Activated naive CD8-positive, alpha-beta T cell treated with anti-CD3 and anti-CD28 coated beads for 36 hours (primary cell): ENCODE results near the gene PSMG3. TPM values are rescaled to one million over a fixed set of nuclear protein-coding genes. Genes with fewer than 3 reads are reported as not detected.
"Not testable (repeated sequence)": the region's sequence is repeated elsewhere in the genome, so short reads cannot be mapped to it uniquely, and the experiment has no call there.

Experiments used
- DNase-seq: peaks from one replicate; pipeline ENCODE4 v3.0.0; 2021
- H3K27ac Mint-ChIP-seq: one replicate; pipeline ENCODE4 v1.8.0; 2022; ENCODE audit warnings: mild to moderate bottlenecking, moderate library complexity, mixed read lengths
- H3K27me3 Mint-ChIP-seq: one replicate; pipeline ENCODE4 v1.8.0; 2022; ENCODE audit warnings: mild to moderate bottlenecking, mixed read lengths
- H3K36me3 Mint-ChIP-seq: one replicate; pipeline ENCODE4 v1.8.0; 2021; ENCODE audit warnings: mild to moderate bottlenecking, mixed read lengths
- H3K4me1 Mint-ChIP-seq: one replicate; pipeline ENCODE4 v1.8.0; 2021; ENCODE audit warnings: mixed read lengths
- H3K4me3 Mint-ChIP-seq: one replicate; pipeline ENCODE4 v1.8.0; 2022; ENCODE audit warnings: mild to moderate bottlenecking, moderate library complexity, mixed read lengths
- H3K9me3 Mint-ChIP-seq: one replicate; pipeline ENCODE4 v1.8.0; 2022; ENCODE audit warnings: mixed read lengths
- total RNA-seq, 2 experiments: library from RNA; stranded (reverse); gene quantifications; one replicate each; pipeline ENCODE4 v1.2.3, GENCODE V29; 2021

Gene PSMG3
- total RNA-seq, 2 experiments from 2014 or later = 55.1 to 57.0 TPM

GRCh38 chr7:1591396-1591795, 21.6 kb upstream of the PSMG3 start:
- H3K9me3 Mint-ChIP-seq = peaks cover 3% of the 10 kb centered on the region
- H3K36me3 Mint-ChIP-seq = no peaks in the 10 kb centered on the region
- peak overlapping the region; percentile 62 for H3K4me3 Mint-ChIP-seq
- H3K4me1 Mint-ChIP-seq = peaks cover 19% of the 10 kb centered on the region
- H3K27ac Mint-ChIP-seq = no peak overlapping the region
- no peak for DNase-seq
- H3K27me3 Mint-ChIP-seq = peaks cover 29% of the 10 kb centered on the region

GRCh38 chr7:1590887-1591286, 21.1 kb upstream of the PSMG3 start:
- Mint-ChIP-seq H3K36me3 (no peaks in the 10 kb centered on the region), H3K27ac (no peak overlapping the region), H3K9me3 (peaks cover 3% of the 10 kb centered on the region), H3K27me3 (peaks cover 29% of the 10 kb centered on the region), H3K4me1 (peaks cover 19% of the 10 kb centered on the region), H3K4me3 (no peak overlapping the region)
- DNase-seq = no peak

DNA sequence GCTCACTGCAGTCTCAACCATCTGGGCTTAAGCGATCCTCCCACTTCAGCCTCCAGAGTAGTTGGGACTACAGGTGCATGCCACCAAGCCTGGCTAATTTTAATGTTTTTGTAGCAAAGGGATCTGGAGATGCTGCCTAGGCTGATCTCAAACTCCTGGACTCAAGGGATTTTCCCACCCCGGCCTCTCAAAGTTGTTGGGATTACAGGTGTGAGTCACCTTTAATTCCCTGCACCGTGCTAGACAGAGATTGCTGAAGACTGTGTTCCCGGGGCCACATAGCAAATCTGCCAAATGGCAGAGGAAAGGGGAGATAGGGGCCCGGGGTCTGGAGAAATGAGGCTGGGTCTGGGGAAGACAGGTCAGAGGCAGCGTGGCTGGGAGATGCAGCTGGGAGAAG, 20.6 kb upstream of the PSMG3 start:
- no peak for DNase-seq
- Mint-ChIP-seq H3K9me3 (peaks cover 3% of the 10 kb centered on the region), H3K36me3 (no peaks in the 10 kb centered on the region), H3K27ac (no peak overlapping the region), H3K27me3 (peaks cover 29% of the 10 kb centered on the region), H3K4me1 (peaks cover 19% of the 10 kb centered on the region), H3K4me3 (no peak overlapping the region)

DNA sequence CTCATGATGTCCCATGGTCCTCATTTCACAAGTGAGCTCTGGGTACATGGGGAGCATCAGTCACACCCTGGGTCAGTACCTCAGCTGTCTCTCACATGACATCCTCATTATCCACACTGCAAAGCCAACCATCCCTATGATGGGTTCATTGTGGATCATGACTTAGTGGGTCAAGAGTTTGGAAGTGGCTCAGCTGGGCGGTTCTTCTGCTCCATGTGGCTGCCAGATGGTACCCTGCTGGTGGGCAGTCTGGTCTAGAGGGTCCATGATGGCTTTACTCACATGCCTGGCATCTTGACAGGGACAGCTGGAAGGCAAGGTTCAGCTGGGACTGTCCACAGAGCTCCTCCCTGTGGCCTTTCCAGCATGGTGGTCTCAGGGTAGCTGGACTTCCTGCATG, 19.1 kb upstream of the PSMG3 start:
- no peaks in the 10 kb centered on the region for H3K36me3 Mint-ChIP-seq
- DNase-seq = no peak
- peaks cover 3% of the 10 kb centered on the region for H3K9me3 Mint-ChIP-seq
- H3K27me3 Mint-ChIP-seq = peaks cover 29% of the 10 kb centered on the region
- no peak overlapping the region for H3K4me3 Mint-ChIP-seq
- H3K27ac Mint-ChIP-seq = no peak overlapping the region
- H3K4me1 Mint-ChIP-seq = peaks cover 19% of the 10 kb centered on the region

DNA sequence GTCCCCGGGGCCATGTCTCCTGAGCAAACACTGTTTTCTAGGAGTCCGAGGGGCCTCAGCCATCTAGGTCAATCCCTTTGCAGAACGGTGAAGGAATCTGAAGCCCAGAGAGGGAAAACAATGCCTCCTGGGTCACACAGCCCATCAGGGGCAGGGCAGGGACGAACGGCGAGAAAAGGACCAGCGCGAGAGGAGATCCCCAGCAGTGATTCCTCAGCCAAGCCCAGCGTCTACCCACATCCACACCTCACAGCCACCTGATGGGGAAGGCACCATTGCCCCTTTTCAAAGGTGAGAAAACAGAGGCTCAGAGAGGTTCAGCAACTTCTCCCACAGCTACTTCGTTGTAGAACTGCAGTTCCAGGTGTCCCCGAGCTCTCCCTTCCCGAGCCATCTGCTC, 17.9 kb upstream of the PSMG3 start:
- H3K27ac Mint-ChIP-seq = no peak overlapping the region
- H3K27me3 Mint-ChIP-seq = peaks cover 25% of the 10 kb centered on the region
- H3K9me3 Mint-ChIP-seq = peaks cover 3% of the 10 kb centered on the region
- H3K4me3 Mint-ChIP-seq = no peak overlapping the region
- no peaks in the 10 kb centered on the region for H3K36me3 Mint-ChIP-seq
- H3K4me1 Mint-ChIP-seq = peaks cover 16% of the 10 kb centered on the region
- DNase-seq = no peak

DNA sequence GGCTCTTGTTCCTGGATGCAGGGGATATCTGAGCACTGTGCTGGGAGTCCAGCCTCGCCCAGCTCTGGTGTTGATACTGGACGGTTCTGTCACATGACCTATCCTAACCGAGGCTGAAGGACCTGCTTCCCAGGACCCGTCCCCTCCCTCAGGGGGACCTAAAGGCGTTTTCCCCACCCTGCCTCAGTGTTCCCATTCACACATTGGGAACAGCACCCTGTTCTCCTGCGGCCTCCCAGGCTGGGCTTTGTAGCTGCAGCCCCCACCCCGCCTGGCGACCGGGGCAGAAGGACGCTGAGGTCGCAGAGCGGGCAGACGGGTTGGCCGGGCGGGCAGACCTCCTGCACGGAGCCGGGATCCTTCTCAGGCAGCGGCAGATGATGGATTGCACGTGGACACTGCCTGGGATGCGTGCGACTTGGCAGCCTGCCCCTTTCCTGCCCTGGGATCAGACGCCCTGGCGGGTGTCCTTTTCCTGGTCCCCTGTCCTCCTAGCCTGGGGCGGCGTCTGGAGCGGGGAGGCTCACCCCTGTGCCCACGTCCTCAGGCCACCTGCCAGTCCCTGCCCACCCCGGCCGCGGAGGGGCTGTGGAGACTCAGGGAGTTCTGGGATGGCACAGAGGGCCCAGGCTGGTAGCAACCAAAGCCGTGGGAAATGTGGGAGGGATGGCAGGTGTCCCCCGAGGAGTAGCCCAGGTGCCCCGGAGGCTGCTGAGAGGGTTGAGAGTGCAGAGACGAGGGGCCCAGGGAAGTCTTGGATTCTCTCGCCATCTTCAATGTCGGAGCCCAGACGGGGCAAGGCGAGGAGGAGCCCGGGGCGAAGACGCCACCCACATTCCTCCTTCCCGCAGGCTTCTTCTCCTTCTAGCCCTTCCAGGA, 17.2 kb upstream of the PSMG3 start:
- Mint-ChIP-seq H3K4me3 (no peak overlapping the region), H3K4me1 (peaks cover 9% of the 10 kb centered on the region), H3K9me3 (peaks cover 3% of the 10 kb centered on the region), H3K36me3 (no peaks in the 10 kb centered on the region), H3K27me3 (peaks cover 20% of the 10 kb centered on the region), H3K27ac (no peak overlapping the region)
- no peak for DNase-seq

GRCh38 chr7:1586126-1586826, 16.4 kb upstream of the PSMG3 start:
- Mint-ChIP-seq H3K36me3 (no peaks in the 10 kb centered on the region), H3K27me3 (peaks cover 12% of the 10 kb centered on the region), H3K4me1 (peaks cover 2% of the 10 kb centered on the region), H3K9me3 (peaks cover 3% of the 10 kb centered on the region), H3K27ac (no peak overlapping the region), H3K4me3 (no peak overlapping the region)
- DNase-seq = no peak

- no peak overlapping the region for H3K27ac Mint-ChIP-seq
- H3K36me3 Mint-ChIP-seq = no peaks in the 10 kb centered on the region
- H3K27me3 Mint-ChIP-seq = peaks cover 3% of the 10 kb centered on the region
- H3K9me3 Mint-ChIP-seq = peaks cover 3% of the 10 kb centered on the region
- H3K4me1 Mint-ChIP-seq = no peaks in the 10 kb centered on the region
- no peak overlapping the region for H3K4me3 Mint-ChIP-seq
- DNase-seq = no peak
These were observed 15.5 kb upstream of the PSMG3 start for GRCh38 chr7:1585142-1585981.

- Mint-ChIP-seq H3K36me3 (no peaks in the 10 kb centered on the region), H3K4me3 (no peak overlapping the region), H3K9me3 (peaks cover 3% of the 10 kb centered on the region), H3K27ac (no peak overlapping the region), H3K27me3 (no peaks in the 10 kb centered on the region), H3K4me1 (peaks cover 3% of the 10 kb centered on the region)
- no peak for DNase-seq
These were observed 14.9 kb upstream of the PSMG3 start for GRCh38 chr7:1584700-1585099.

- not testable (repeated sequence) for H3K9me3 Mint-ChIP-seq, H3K27me3 Mint-ChIP-seq, DNase-seq, H3K4me1 Mint-ChIP-seq, H3K4me3 Mint-ChIP-seq, H3K36me3 Mint-ChIP-seq, H3K27ac Mint-ChIP-seq
These were observed 13.6 kb upstream of the PSMG3 start for GRCh38 chr7:1583241-1583930.

GRCh38 chr7:1580422-1581030, 10.7 kb upstream of the PSMG3 start:
- Mint-ChIP-seq H3K36me3 (no peaks in the 10 kb centered on the region), H3K9me3 (no peaks in the 10 kb centered on the region)

GRCh38 chr7:1579481-1580421, 9.9 kb upstream of the PSMG3 start:
- H3K36me3 Mint-ChIP-seq = no peaks in the 10 kb centered on the region
- no peak overlapping the region for H3K27ac Mint-ChIP-seq
- H3K27me3 Mint-ChIP-seq = no peaks in the 10 kb centered on the region
- H3K9me3 Mint-ChIP-seq = no peaks in the 10 kb centered on the region
- peak; percentile 68 for DNase-seq
- no peak overlapping the region for H3K4me3 Mint-ChIP-seq
- peaks cover 3% of the 10 kb centered on the region for H3K4me1 Mint-ChIP-seq

More at GRCh38 chr7:1580422-1581030, 10.7 kb upstream of the PSMG3 start:
- Mint-ChIP-seq H3K27ac (no peak overlapping the region), H3K27me3 (no peaks in the 10 kb centered on the region), H3K4me3 (no peak overlapping the region), H3K4me1 (peaks cover 3% of the 10 kb centered on the region)
- no peak for DNase-seq

- Mint-ChIP-seq H3K27me3 (no peaks in the 10 kb centered on the region), H3K4me3 (no peak overlapping the region), H3K36me3 (no peaks in the 10 kb centered on the region), H3K9me3 (no peaks in the 10 kb centered on the region), H3K27ac (no peak overlapping the region), H3K4me1 (peaks cover 3% of the 10 kb centered on the region)
- no peak for DNase-seq
These were observed 8.7 kb upstream of the PSMG3 start for GRCh38 chr7:1578513-1578912.
